Psoas muscle (tissue), 8 donors: ENCODE data around the gene ANO1. TPM values are rescaled to one million over a fixed set of nuclear protein-coding genes. Genes with fewer than 3 reads are reported as not detected.

Experiments
- ATAC-seq, 4 donors: fragments of 200-7000 bp; cut with Tn5 transposase; one replicate each; pipeline ENCODE4 v1.9.1; 2020; ENCODE audit warnings: moderate library complexity in 3 of 4, mild to moderate bottlenecking in 2 of 4
- DNase-seq, 2 donors: peaks; one replicate each; pipeline ENCODE4 v3.0.0-alpha.2; 2020
- H3K27ac ChIP-seq: fragments of 200-600 bp; one replicate; pipeline ENCODE4 v1.8.0; 2022
- H3K27me3 ChIP-seq, 3 donors: fragments of 200-600 bp in 1 of 3; one replicate each; pipeline versions ENCODE4 v1.6.1 to v1.8.0; 2013 to 2022; ENCODE audit warnings: low read length in 2 of 3, mild to moderate bottlenecking in 2 of 3, moderate library complexity in 1 of 3; ENCODE audit not compliant: insufficient read depth in 3 of 3
- H3K36me3 ChIP-seq, 2 donors: fragments of 200-600 bp in 1 of 2; one replicate each; pipeline versions ENCODE4 v1.6.1 to v1.8.0; 2013 to 2022; ENCODE audit warnings: low read depth in 1 of 2, mild to moderate bottlenecking in 1 of 2, moderate library complexity in 1 of 2; ENCODE audit not compliant: insufficient read depth in 1 of 2
- H3K4me1 ChIP-seq: fragments of 200-600 bp; one replicate; pipeline ENCODE4 v1.8.0; 2022
- H3K4me3 ChIP-seq: fragments of 200-600 bp; one replicate; pipeline ENCODE4 v1.8.0; 2022; ENCODE audit warnings: mild to moderate bottlenecking
- H3K9me3 ChIP-seq: fragments of 200-600 bp; one replicate; pipeline ENCODE4 v1.8.0; 2022
- CTCF ChIP-seq: fragments of 200-600 bp; IDR thresholded peaks from one replicate; pipeline ENCODE4 v1.8.0; 2022; ENCODE audit warnings: antibody characterized with exemption
- WGBS, 3 donors: extraction: QIAGEN DNeasy Blood & Tissue Kit; methylation state at CpG; one replicate each; pipeline versions ENCODE4 v1.1.6 to v1.1.7; 2013; 5-methylcytosine and 5-hydroxymethylcytosine counted together
- intact Hi-C, 2 donors: fragments of 100-400 bp; cut with DNase I; formaldehyde crosslinking; loops; one replicate each; pipeline versions ENCODE4 v1.11.0 to v1.14.2; 2022
- polyA plus RNA-seq, 3 donors: library from polyadenylated mRNA; stranded (reverse); fragments of 200-250 nt; gene quantifications; one replicate each; pipeline ENCODE4 v1.2.3, GENCODE V29; 2013
- total RNA-seq, 4 donors: library from RNA; stranded (reverse); fragmentation: NEBNext Ultra II Directional in 2 of 4; extraction: Animal tissue kit (Norgen Biotek cat#: 25700) in 2 of 4; gene quantifications; one replicate each; pipeline versions ENCODE4 v1.2.1 to v1.2.4, GENCODE V29; 2021 to 2023
- donor health status: healthy with polysubstance abuse.
- donor health status: DM: no; HTN: no; CAD: no; lungs with moderate emphysema.
- donor health status: Bipolar disorder and iron deficiency.
- donor health status: healthy.
- donor health status: DM: yes; HTN: yes; CAD: no.
- donor health status: DM: no; HTN: no; CAD: no.
- donor health status: DM: no; HTN: no; CAD: no.
- donor health status: DM: yes; HTN: yes; CAD: no.

ANO1 gene
- total and polyA plus RNA-seq, 7 donors = 2.2 to 11.3 (median 8.7) TPM

GRCh38 chr11:70158201-70158600 is 80.1 kb downstream of the ANO1 start:
- no peak overlapping the region for H3K4me3 ChIP-seq
- 23 to 29% (median 23%) methylated on average over 8 of the region's 8 CpGs for WGBS, 3 donors

GRCh38 chr11:70158757-70159389 is 80.8 kb downstream of the ANO1 start:
- DNase-seq (no peak), ATAC-seq (no peak)
- 85 to 92% (median 90%) methylated on average over 13 to 14 of the region's 14 CpGs for WGBS, 3 donors
- intact Hi-C loops = no loop called here
- H3K4me3 ChIP-seq = no peak overlapping the region
- H3K9me3 ChIP-seq = no peaks in the 10 kb centered on the region
- no peaks in the 10 kb centered on the region for H3K36me3 ChIP-seq
- TF ChIP-seq CTCF = no peak
- H3K4me1 ChIP-seq = no peaks in the 10 kb centered on the region
- no peak overlapping the region for H3K27ac ChIP-seq
- peaks cover 0 to 5% (median 0%) of the 10 kb centered on the region in 3 donors for H3K27me3 ChIP-seq

More at GRCh38 chr11:70158201-70158600, 80.1 kb downstream of the ANO1 start:
- peaks cover 0 to 5% (median 1%) of the 10 kb centered on the region in 3 donors for H3K27me3 ChIP-seq
- H3K36me3 ChIP-seq = no peaks in the 10 kb centered on the region
- peak; percentile 29 to 82 for DNase-seq
- intact Hi-C loops = no loop called here
- no peaks in the 10 kb centered on the region for H3K4me1 ChIP-seq
- peak; percentile 59 to 96 (median 90) for ATAC-seq
- peak; percentile 38 for TF ChIP-seq CTCF
- no peaks in the 10 kb centered on the region for H3K9me3 ChIP-seq
- H3K27ac ChIP-seq = no peak overlapping the region

- no peak for ATAC-seq
- H3K4me3 ChIP-seq = no peak overlapping the region
- H3K9me3 ChIP-seq = no peaks in the 10 kb centered on the region
- H3K36me3 ChIP-seq = no peaks in the 10 kb centered on the region
- no peaks in the 10 kb centered on the region for H3K4me1 ChIP-seq
- no peak overlapping the region for H3K27ac ChIP-seq
- WGBS, 3 donors = 48 to 56% (median 53%) methylated on average over 18 to 24 of the region's 24 CpGs
- no peak for TF ChIP-seq CTCF
- intact Hi-C loops = no loop called here
- DNase-seq = no peak
- H3K27me3 ChIP-seq = peaks cover 0 to 5% (median 0%) of the 10 kb centered on the region in 3 donors
Measured at GRCh38 chr11:70159627-70160570, 81.8 kb downstream of the ANO1 start.

GRCh38 chr11:70161043-70161625 is 83.0 kb downstream of the ANO1 start:
- 85 to 88% (median 86%) methylated on average over 17 of the region's 17 CpGs for WGBS, 3 donors
- DNase-seq = no peak
- Histone ChIP-seq H3K4me1 (no peaks in the 10 kb centered on the region), H3K27ac (no peak overlapping the region), H3K4me3 (no peak overlapping the region), H3K9me3 (no peaks in the 10 kb centered on the region), H3K36me3 (no peaks in the 10 kb centered on the region), H3K27me3 (peaks cover 0 to 5% (median 0%) of the 10 kb centered on the region in 3 donors)
- ATAC-seq = no peak
- TF ChIP-seq CTCF = no peak
- intact Hi-C loops = no loop called here
